Measurements from ENCODE around the gene GNA12. TPM values are rescaled to one million over a fixed set of nuclear protein-coding genes. Genes with fewer than 3 reads are reported as not detected.

Gene GNA12
- total RNA-seq, 1 experiment from 2014 or later, result 63.8 TPM

DNA sequence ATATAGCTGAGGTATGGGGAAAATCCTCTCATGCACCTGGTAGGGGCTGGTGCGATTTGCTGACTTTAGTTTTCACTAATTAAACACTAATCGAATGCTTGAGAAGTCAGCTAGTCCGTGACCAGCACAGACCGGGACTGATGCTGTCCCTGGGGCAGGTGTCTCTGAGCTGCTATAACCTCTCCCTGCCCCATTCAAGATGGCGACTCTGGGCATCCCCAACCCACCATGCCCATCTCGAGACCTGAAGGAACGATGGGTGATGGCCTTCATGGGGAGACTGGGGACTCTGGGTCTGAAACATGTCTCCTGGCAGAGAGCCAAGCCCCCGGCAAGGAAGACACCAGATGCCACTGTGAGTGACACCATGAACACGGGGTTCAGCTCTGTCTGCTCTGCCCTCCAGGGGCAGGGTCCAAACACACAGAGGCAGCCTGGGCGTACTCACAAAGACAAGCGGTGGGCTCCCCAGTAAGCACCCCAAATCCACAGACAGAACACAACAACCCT lies 57.4 kb downstream of the GNA12 start:
- Mint-ChIP-seq H3K27me3 (ENCODE audit: insufficient read depth, unreplicated experiment) (no peaks in the 10 kb centered on the region), H3K4me3 (ENCODE audit: unreplicated experiment) (no peak overlapping the region), H3K9me3 (ENCODE audit: unreplicated experiment) (peaks cover 12% of the 10 kb centered on the region), H3K27ac (ENCODE audit: unreplicated experiment) (no peak overlapping the region), H3K36me3 (ENCODE audit: insufficient read depth, unreplicated experiment) (peaks cover 38% of the 10 kb centered on the region), H3K4me1 (ENCODE audit: low read depth, unreplicated experiment) (no peaks in the 10 kb centered on the region)
- intact Hi-C loops (cut with micrococcal nuclease; ENCODE audit: unreplicated experiment), result no loop called here
- no TSS peak for BruUV-seq (replicated peaks)
- no peaks in the 10 kb centered on the region for H3K27me3 ChIP-seq (replicated peaks; ENCODE audit: control insufficient read depth, insufficient read depth, low read length)
- POLR2A ChIA-PET, result no interaction called here
- H3K4me3 ChIP-seq (ENCODE audit: low read depth, low read length), result no peak overlapping the region
- TF ChIP-seq CTCF (IDR thresholded peaks at IDR 0.05; ENCODE audit: insufficient read depth in 1 of 2, low read depth in 1 of 2, low read length in 1 of 2, severe bottlenecking in 1 of 2, unreplicated experiment in 1 of 2), result no peak
- H3K36me3 ChIP-seq (ENCODE audit: control insufficient read depth, insufficient read depth, low read length), result peaks cover 1% of the 10 kb centered on the region
- H3K9me3 ChIP-seq, result no peaks in the 10 kb centered on the region
- no peak for DNase-seq
- CTCF ChIA-PET, result no interaction called here
- 0 out of 2 replicates have a peak, but pooled peaks cover 5% of the 10 kb centered on the region for H3K4me1 ChIP-seq

- intact Hi-C loops (cut with micrococcal nuclease; ENCODE audit: unreplicated experiment), result no loop called here
- no TSS peak for BruUV-seq (replicated peaks)
- ChIA-PET POLR2A (no interaction called here), CTCF (no interaction called here)
- H3K9me3 ChIP-seq, result no peaks in the 10 kb centered on the region
- no peak for TF ChIP-seq CTCF (IDR thresholded peaks at IDR 0.05; ENCODE audit: insufficient read depth in 1 of 2, low read depth in 1 of 2, low read length in 1 of 2, severe bottlenecking in 1 of 2, unreplicated experiment in 1 of 2)
- Mint-ChIP-seq H3K9me3 (ENCODE audit: unreplicated experiment) (peaks cover 12% of the 10 kb centered on the region), H3K36me3 (ENCODE audit: insufficient read depth, unreplicated experiment) (peaks cover 25% of the 10 kb centered on the region), H3K27ac (ENCODE audit: unreplicated experiment) (no peak overlapping the region), H3K4me1 (ENCODE audit: low read depth, unreplicated experiment) (no peaks in the 10 kb centered on the region), H3K4me3 (ENCODE audit: unreplicated experiment) (no peak overlapping the region), H3K27me3 (ENCODE audit: insufficient read depth, unreplicated experiment) (no peaks in the 10 kb centered on the region)
- no peak overlapping the region for H3K4me3 ChIP-seq (ENCODE audit: low read depth, low read length)
- H3K27me3 ChIP-seq (replicated peaks; ENCODE audit: control insufficient read depth, insufficient read depth, low read length), result no peaks in the 10 kb centered on the region
- H3K36me3 ChIP-seq (ENCODE audit: control insufficient read depth, insufficient read depth, low read length), result no peaks in the 10 kb centered on the region; the same call in none of the 2 replicates
- H3K4me1 ChIP-seq, result 0 out of 2 replicates have a peak, but pooled peaks cover 5% of the 10 kb centered on the region
- no peak for DNase-seq
Measured at GRCh38 chr7:2785071-2785500, 59.0 kb downstream of the GNA12 start.

GRCh38 chr7:2782565-2782964 lies 61.5 kb downstream of the GNA12 start:
- no peaks in the 10 kb centered on the region for H3K27me3 ChIP-seq (replicated peaks; ENCODE audit: control insufficient read depth, insufficient read depth, low read length)
- CTCF ChIA-PET, result no interaction called here
- POLR2A ChIA-PET, result no interaction called here
- no peak overlapping the region for H3K4me3 ChIP-seq (ENCODE audit: low read depth, low read length)
- H3K4me1 ChIP-seq, result 0 out of 2 replicates have a peak, but pooled peaks cover 5% of the 10 kb centered on the region
- Mint-ChIP-seq H3K36me3 (ENCODE audit: insufficient read depth, unreplicated experiment) (peaks cover 6% of the 10 kb centered on the region), H3K4me3 (ENCODE audit: unreplicated experiment) (no peak overlapping the region), H3K27ac (ENCODE audit: unreplicated experiment) (no peak overlapping the region), H3K27me3 (ENCODE audit: insufficient read depth, unreplicated experiment) (no peaks in the 10 kb centered on the region), H3K4me1 (ENCODE audit: low read depth, unreplicated experiment) (no peaks in the 10 kb centered on the region), H3K9me3 (ENCODE audit: unreplicated experiment) (peaks cover 12% of the 10 kb centered on the region)
- BruUV-seq (replicated peaks), result no TSS peak
- no peak for DNase-seq
- intact Hi-C loops (cut with micrococcal nuclease; ENCODE audit: unreplicated experiment), result no loop called here
- TF ChIP-seq CTCF (IDR thresholded peaks at IDR 0.05; ENCODE audit: insufficient read depth in 1 of 2, low read depth in 1 of 2, low read length in 1 of 2, severe bottlenecking in 1 of 2, unreplicated experiment in 1 of 2), result no peak
- H3K9me3 ChIP-seq, result no peaks in the 10 kb centered on the region
- no peaks in the 10 kb centered on the region; the same call in none of the 2 replicates for H3K36me3 ChIP-seq (ENCODE audit: control insufficient read depth, insufficient read depth, low read length)
